ENCODE data around the gene TECPR2. TPM values are rescaled to one million over a fixed set of nuclear protein-coding genes. Genes with fewer than 3 reads are reported as not detected.
A peak's percentile ranks its signal among the peaks of the same experiment; 100 is the strongest.

Gene TECPR2
- total and polyA plus RNA-seq, 2 experiments from 2014 or later = 9.2 to 37.4 TPM

DNA sequence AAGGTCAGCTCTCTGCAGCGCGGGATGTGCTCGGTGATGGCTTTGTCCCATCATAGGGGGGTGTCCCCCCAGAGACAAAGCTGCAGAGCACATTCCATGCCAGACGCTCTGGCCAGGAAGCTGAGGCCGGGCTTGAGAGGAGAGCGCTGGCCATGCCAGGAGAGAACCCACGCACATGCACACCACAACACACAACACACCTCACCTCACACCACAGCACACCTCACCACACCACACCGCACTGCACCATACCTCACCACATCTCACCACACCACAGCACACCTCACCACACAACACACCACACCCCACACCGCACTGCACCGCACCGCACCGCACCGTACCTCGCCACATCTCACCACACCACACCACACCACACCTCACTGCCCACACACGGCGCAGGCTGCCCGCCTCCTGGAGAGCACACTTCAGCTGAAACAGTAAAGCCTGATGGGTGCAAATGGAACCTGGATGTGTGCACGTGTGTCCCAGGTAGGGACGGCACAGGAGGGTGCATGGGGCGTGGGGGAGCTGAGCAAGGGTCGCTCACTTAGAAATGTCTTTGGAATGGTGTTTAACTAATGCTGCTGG is 136.0 kb downstream of the TECPR2 start:
- Histone ChIP-seq H3K4me1 (ENCODE audit: low read depth) (peaks cover 6% of the 10 kb centered on the region), H3K27ac (no peak overlapping the region), H3K9me3 (ENCODE audit: low read depth) (no peaks in the 10 kb centered on the region), H3K27me3 (no peaks in the 10 kb centered on the region), H3K4me3 (no peak overlapping the region), H3K36me3 (no peaks in the 10 kb centered on the region)
- TF ChIP-seq, protein P1, sequence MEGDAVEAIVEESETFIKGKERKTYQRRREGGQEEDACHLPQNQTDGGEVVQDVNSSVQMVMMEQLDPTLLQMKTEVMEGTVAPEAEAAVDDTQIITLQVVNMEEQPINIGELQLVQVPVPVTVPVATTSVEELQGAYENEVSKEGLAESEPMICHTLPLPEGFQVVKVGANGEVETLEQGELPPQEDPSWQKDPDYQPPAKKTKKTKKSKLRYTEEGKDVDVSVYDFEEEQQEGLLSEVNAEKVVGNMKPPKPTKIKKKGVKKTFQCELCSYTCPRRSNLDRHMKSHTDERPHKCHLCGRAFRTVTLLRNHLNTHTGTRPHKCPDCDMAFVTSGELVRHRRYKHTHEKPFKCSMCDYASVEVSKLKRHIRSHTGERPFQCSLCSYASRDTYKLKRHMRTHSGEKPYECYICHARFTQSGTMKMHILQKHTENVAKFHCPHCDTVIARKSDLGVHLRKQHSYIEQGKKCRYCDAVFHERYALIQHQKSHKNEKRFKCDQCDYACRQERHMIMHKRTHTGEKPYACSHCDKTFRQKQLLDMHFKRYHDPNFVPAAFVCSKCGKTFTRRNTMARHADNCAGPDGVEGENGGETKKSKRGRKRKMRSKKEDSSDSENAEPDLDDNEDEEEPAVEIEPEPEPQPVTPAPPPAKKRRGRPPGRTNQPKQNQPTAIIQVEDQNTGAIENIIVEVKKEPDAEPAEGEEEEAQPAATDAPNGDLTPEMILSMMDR (IDR thresholded peaks at IDR 0.05; ENCODE audit: low read depth, low read length) = no peak
- no peak for DNase-seq (ENCODE audit: low read depth in 1 of 2, low spot score in 1 of 2)

- TF ChIP-seq, protein P1 (IDR thresholded peaks at IDR 0.05; ENCODE audit: low read depth, low read length) = no peak
- no peak for DNase-seq (ENCODE audit: low read depth in 1 of 2, low spot score in 1 of 2)
- peak overlapping the region; percentile 26 for H3K27ac ChIP-seq
Measured at GRCh38 chr14:102499401-102500157, 136.8 kb downstream of the TECPR2 start.

GRCh38 chr14:102500158-102500662 is 137.5 kb downstream of the TECPR2 start:
- DNase-seq (ENCODE audit: low read depth in 1 of 2, low spot score in 1 of 2) = peak in 1 of 2 donors; percentile 96
- no peak overlapping the region for H3K4me3 ChIP-seq
- no peaks in the 10 kb centered on the region for H3K9me3 ChIP-seq (ENCODE audit: low read depth)
- H3K27me3 ChIP-seq = no peaks in the 10 kb centered on the region
- H3K4me1 ChIP-seq (ENCODE audit: low read depth) = peaks cover 16% of the 10 kb centered on the region
- peak overlapping the region; percentile 26 for H3K27ac ChIP-seq
- TF ChIP-seq, protein P1 (IDR thresholded peaks at IDR 0.05; ENCODE audit: low read depth, low read length) = no peak
- H3K36me3 ChIP-seq = no peaks in the 10 kb centered on the region

More at GRCh38 chr14:102499401-102500157, 136.8 kb downstream of the TECPR2 start:
- H3K4me3 ChIP-seq = no peak overlapping the region
- peaks cover 14% of the 10 kb centered on the region for H3K4me1 ChIP-seq (ENCODE audit: low read depth)
- no peaks in the 10 kb centered on the region for H3K9me3 ChIP-seq (ENCODE audit: low read depth)
- H3K36me3 ChIP-seq = no peaks in the 10 kb centered on the region
- H3K27me3 ChIP-seq = no peaks in the 10 kb centered on the region

GRCh38 chr14:102500713-102501112 is 138.0 kb downstream of the TECPR2 start:
- H3K27ac ChIP-seq = no peak overlapping the region

GRCh38 chr14:102501751-102502315 is 139.1 kb downstream of the TECPR2 start:
- DNase-seq (ENCODE audit: low read depth in 1 of 2, low spot score in 1 of 2) = no peak
- H3K27me3 ChIP-seq = no peaks in the 10 kb centered on the region

More at GRCh38 chr14:102500713-102501112, 138.0 kb downstream of the TECPR2 start:
- TF ChIP-seq, protein P1 (IDR thresholded peaks at IDR 0.05; ENCODE audit: low read depth, low read length) = no peak
- H3K27me3 ChIP-seq = no peaks in the 10 kb centered on the region
- DNase-seq (ENCODE audit: low read depth in 1 of 2, low spot score in 1 of 2) = no peak
- no peak overlapping the region for H3K4me3 ChIP-seq
- H3K4me1 ChIP-seq (ENCODE audit: low read depth) = peaks cover 16% of the 10 kb centered on the region
- H3K9me3 ChIP-seq (ENCODE audit: low read depth) = no peaks in the 10 kb centered on the region
- no peaks in the 10 kb centered on the region for H3K36me3 ChIP-seq

More at GRCh38 chr14:102501751-102502315, 139.1 kb downstream of the TECPR2 start:
- TF ChIP-seq, protein P1 (IDR thresholded peaks at IDR 0.05; ENCODE audit: low read depth, low read length) = no peak
- Histone ChIP-seq H3K27ac (peak overlapping the region; percentile 43), H3K9me3 (ENCODE audit: low read depth) (no peaks in the 10 kb centered on the region), H3K36me3 (peaks cover 3% of the 10 kb centered on the region), H3K4me3 (no peak overlapping the region), H3K4me1 (ENCODE audit: low read depth) (peaks cover 16% of the 10 kb centered on the region)

All from cardiac muscle cell (in vitro differentiated cells and primary cell).